CD4-positive, alpha-beta T cell treated with Interleukin-17A for 1 hour (primary cell): ENCODE measurements around the gene CCDC187.

ENCODE experiments used
- DNase-seq: peaks from one replicate; pipeline ENCODE4 v3.0.0-alpha.2; 2020

CCDC187 gene

GRCh38 chr9:136265561-136266355 lies 38.1 kb downstream of the CCDC187 start:
- DNase-seq: no peak

DNA sequence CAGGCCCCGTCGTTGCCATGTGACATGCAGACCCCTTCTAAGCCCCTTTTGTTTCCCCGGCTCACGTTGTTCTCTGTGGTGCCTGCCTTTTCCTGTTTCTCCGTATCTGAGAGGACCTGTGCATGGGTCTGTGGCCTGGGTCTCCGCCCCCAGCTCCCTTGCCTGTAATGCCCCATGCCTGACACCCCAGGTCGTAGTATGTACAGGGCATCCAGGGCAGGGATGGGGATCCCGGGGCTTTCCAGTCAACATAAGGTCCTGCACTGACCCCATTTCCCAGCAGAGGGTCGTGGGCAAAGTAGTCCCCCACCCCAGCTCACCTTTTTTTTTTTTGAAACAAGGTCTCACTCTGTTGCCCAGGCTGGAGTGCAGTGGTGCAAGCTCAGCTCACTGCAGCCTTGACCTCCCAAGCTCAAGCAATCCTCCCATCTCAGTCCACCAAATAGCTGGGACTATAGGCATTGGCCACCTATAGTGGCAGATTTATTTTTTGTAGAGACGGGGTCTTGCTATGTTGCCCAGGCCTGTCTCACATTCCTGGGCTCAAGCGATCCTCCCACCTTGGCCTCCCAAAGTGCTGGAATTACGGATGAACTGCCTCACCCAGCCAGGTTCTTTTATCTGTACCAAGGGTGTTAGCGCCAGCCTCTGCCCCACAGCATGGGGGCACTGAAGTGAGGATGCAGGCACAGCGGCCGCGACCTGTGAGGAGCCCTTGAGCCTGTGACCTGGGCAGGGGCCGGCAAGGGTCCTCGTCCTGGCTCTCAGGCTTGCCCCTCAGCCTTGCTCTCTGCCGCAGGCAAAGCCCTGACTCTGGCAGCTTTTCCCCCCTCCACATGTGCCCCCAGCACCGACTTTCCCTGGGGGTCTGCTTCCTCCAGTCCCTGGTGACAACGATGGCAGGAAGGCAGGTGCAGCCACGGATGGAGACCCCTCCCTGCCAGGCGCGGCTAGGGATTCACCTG lies 39.2 kb downstream of the CCDC187 start:
- DNase-seq: no peak

- DNase-seq: no peak
These were observed 39.9 kb downstream of the CCDC187 start for GRCh38 chr9:136264031-136264430.

GRCh38 chr9:136262671-136263178 lies 41.2 kb downstream of the CCDC187 start:
- no peak for DNase-seq

DNA sequence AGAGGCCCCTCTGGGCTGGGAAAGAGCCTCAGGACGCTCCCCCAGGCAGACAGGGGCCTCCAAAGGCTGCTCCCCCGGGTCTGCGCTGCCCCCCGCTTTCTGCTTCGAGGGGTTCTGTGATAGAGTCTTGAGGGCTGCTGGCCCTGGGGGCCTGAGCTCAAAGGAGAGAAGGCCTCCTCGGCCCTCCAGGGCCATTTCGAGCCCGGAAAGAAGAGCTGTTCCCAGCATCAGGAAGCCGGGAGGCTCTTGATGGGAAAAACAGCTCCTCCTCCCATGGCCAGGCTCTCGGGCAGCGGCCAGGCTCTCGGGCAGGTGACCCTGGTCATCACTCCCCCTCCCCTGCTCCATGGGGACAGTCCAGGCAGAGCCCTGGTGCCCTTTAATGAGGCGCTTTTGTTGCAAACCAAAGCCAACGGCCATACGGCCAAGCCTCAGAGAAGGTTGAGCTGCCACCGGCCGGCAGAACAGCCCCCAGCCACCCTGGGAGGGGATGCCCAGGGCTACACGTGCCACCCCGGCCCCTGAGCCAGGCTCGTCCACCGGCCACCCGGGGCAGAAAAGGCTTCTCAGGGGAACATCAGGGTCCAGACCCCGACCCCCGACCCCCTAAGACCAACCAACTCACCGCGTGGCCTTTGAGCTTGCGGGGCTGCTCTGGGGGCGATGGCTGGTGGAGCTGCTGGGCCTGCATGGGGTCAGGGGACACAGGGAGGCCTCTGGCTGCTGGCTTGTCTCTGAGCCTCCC lies 42.0 kb downstream of the CCDC187 start:
- DNase-seq: no peak

DNA sequence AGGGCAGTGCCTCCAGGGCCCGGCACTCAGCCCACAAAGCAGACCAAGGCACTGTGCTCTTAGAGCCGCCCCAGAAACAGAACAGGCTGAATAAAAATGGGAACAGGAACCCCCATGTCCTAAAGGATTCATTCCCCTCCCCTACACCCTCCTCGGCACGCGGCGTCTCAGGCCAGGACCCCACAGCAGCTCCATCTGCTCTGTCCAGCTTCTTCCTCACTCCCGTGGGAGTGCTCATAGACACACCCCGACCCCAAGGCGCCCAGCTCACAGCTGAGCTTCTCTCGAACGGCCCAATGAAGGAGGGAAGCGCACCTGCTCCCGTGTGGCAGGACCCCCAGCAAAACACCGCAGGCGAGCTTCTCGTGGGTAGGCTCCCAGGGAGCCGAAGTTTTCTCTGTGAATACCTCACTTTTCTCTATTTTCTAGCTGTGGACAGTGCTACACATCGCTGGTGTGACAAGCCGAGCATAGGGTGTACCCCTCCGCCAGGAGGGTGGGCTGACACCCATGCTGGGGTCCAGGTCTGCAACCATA lies 42.9 kb downstream of the CCDC187 start:
- DNase-seq: no peak

DNA sequence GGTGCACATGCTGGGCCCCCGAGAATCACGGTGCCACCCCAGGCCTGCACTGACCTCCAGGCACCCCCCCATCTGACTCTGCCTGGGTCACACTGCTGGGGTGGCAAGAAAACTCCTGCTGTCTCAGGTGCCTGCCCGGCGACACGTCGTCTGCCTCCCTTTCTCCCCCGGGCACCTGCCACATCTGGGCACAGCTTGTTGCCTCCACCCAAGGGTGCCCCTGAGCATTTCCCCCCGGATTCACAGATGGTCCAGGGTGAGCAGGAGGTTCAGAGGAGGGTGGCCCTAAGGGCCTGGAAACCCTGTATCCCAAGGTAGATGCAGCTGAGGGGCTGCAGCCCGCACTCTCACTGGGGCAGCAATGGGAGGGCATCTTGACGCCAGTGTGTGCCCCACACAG lies 43.4 kb downstream of the CCDC187 start:
- no peak for DNase-seq

DNA sequence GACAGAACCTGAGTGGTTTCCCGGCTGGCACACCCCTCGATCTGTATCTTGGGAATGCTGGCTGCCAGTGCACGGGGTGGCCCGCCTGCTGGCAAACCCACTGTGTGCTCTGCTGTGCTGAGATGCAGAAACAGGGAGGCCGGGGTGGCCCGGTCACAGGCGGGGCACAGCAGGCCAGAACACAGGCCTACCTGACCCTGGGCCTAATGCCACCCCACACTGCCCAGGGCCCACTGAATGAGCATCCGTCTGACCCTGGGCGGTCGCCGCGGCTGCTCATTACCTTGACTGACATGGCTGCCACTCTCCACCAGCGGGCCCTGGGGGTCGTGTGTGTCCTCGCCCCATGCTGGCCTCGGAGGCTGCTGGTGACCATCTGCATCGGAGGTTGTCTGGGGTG lies 44.1 kb downstream of the CCDC187 start:
- no peak for DNase-seq

DNA sequence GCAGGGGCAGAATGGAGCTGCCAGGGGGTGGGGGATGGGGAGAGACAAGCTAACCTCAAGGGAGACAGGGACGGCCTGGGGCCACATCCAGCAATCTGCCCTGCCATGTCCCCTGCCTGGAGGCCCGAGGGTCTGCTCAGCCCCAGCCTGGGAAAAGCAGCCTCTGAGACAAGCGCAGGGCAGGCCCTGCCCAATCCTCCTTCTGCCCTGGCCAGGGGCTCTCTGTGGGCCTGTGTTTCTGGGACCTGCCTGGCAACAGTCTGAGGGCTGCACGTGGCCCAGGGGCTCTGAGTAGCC lies 44.4 kb downstream of the CCDC187 start:
- no peak for DNase-seq

- no peak for DNase-seq
These were observed 44.9 kb downstream of the CCDC187 start for GRCh38 chr9:136258786-136259516.

- DNase-seq: no peak
These were observed 45.6 kb downstream of the CCDC187 start for GRCh38 chr9:136258299-136258625.

DNA sequence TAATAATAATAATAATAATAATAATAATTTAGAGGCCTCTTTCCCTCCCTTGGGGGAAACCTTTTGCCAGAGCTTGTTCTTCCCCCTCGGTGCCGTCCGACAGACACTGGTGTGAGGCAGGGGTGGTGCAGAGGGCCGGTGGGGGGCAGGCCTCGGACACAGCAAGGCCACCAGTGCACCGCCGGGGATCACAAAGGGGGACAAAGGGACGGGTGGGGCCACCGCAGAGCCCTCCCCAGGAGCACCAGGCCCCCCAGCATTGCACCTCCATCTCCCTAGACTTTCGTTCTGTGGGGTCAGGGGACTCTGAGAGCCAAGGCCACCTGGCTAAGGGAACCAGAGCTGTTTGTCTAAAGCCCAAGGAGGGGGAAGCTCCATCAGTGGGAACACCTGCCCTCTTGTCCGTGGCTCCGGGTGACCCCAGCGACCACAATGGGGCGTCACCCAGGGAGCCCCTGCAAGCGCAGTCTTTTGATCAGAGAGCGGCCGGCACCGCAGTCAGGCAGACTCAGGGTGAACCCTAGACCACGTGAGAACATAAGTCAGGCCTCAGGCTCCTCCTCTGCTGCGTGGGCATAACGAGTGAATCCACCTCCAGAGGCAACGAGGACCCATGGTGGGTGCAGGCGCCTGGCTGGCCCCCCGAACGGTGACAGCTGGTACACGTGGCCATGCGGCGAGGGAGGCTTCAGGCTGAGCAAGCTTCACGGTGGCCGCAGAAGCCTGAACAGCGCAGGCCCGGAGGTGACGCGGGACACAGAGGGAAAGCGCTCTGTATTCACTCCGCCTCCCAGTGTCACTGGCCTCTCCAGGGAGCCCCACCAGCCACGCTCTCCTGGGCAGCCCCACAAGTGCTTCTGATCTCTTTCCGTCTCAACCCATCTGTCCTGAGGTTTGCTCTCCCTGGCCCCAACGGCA lies 46.3 kb downstream of the CCDC187 start:
- no peak for DNase-seq

- DNase-seq: no peak
These were observed 47.7 kb downstream of the CCDC187 start for GRCh38 chr9:136255896-136256890.

- no peak for DNase-seq
These were observed 48.7 kb downstream of the CCDC187 start for GRCh38 chr9:136255166-136255538.

GRCh38 chr9:136254381-136255165 lies 49.3 kb downstream of the CCDC187 start:
- no peak for DNase-seq

- DNase-seq: no peak
These were observed 50.4 kb downstream of the CCDC187 start for GRCh38 chr9:136253246-136254130.

GRCh38 chr9:136252846-136253245 lies 51.0 kb downstream of the CCDC187 start:
- DNase-seq: no peak

DNA sequence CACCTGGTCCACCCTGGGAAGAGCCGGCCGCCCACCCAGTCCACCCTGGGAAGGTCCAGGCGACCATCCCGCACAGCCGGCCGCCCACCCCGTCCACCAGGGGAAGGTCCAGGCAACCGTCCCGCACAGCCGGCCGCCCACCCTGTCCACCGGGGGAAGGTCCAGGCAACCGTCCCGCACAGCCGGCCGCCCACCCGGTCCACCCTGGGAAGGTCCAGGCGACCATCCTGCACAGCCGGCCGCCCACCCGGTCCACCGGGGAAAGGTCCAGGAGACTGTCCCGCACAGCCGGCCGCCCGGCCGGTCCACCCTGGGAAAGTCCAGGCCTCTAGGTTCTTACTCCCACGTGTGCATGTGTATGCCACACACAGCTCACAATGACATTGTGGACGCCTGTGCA lies 51.6 kb downstream of the CCDC187 start:
- DNase-seq: no peak
